ENCODE results near the gene PLCG2.

PLCG2 gene

DNA sequence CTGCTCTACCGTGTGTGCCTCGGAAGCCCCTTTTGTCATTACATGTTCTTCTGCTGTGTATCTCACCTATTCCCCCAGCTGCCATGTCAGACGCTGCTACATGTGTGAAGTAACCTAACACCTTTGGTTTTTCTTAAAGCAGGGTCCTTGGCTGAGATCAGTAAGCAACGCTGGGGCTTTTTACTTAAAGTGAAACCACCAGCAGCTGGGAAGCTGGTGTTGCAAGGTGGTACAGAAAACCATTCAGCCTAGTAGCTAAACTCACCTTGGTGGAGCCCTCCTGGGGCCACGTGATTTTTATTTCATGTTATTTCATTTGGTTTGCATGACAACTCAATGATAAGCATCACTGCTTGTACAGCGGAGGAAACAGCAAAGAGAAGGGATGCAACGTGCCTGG lies 62.6 kb downstream of the PLCG2 start:
- DNase-seq, result no peak

DNA sequence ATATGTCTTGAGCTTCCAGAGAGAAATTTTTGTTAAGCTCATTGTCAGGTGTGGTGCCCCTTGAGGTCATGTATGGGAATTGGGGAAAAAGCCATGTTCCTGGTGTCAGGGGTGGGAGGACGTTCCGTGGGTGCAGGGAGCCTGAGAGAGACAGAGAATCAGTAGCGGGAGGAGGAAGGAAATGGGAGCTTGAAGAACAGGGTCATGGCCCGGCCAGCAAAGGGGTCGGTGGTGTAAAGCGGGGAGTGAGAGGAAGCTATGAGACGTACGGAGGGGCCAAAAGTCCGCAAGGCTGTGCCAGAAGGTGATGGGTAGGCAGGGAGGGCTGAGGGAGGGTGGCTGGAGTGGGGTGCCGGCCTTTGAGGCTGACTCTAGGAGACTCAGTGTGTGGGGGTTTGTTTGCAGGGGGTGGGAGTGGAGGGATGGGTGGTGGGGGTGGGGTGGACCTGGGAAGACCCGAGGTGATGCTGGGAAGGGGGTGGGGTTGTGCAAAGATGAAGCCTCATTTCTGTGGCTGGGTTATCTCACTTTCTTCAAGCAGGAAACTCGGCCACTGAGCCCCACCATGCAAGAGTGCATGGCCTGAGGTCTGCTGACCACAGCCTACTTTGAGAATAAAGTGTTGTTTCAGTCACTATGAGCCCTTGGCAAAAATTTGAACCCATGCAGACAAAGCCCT lies 63.6 kb downstream of the PLCG2 start:
- DNase-seq, result no peak

DNA sequence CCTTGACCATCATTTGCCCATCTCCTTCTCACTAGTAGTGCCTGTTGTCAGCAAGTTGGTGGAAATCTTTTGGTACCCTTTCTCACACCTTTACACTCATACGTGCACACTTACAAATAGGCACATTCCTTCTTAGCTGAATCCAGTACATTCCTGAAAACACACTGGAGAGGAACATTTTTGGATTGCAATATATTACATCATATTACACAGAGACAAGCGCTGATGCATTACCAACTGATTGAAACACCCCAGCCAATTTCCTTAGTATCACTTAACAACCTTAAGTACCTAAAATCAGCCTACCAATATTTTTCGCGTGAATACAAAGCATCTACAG lies 64.1 kb downstream of the PLCG2 start:
- DNase-seq, result no peak

DNA sequence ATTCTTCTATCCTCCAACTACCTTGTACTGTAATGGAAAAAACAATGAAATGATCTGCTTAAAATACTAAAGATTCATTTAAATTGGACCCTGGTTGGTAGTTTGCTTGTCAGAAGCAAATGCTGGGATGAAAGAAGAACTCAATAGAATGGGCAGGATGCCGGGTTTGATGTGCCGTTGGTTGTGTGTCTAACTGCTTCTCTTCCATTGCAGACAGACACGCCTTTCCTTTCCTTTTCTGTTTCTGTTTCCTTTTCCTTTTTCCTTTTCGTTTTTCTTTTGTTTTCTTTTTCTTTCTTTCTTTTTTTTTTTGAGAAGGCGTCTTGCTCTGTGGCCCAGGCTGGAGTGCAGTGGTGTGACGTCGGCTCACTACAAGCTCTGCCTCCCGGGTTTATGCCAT lies 64.6 kb downstream of the PLCG2 start:
- no peak for DNase-seq

DNA sequence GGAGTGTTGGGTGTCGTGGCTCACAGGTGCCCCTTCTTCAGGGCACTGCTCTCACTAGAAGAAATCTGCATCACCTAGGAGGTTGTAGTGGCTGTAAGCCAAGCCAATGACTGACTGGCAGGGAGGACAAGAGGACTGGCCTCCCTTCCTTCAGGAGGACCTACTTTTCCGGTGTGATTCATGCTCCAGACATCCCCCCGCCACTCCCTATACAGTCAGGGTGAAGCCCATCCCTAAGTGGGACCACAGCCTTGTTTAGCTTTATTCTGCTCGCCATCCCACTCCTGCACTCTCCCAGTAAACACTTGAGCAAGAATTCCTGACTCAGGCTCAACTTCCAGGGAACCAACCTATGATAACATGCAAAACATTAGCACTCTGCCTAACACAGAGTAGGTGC lies 67.0 kb downstream of the PLCG2 start:
- DNase-seq, result no peak

DNA sequence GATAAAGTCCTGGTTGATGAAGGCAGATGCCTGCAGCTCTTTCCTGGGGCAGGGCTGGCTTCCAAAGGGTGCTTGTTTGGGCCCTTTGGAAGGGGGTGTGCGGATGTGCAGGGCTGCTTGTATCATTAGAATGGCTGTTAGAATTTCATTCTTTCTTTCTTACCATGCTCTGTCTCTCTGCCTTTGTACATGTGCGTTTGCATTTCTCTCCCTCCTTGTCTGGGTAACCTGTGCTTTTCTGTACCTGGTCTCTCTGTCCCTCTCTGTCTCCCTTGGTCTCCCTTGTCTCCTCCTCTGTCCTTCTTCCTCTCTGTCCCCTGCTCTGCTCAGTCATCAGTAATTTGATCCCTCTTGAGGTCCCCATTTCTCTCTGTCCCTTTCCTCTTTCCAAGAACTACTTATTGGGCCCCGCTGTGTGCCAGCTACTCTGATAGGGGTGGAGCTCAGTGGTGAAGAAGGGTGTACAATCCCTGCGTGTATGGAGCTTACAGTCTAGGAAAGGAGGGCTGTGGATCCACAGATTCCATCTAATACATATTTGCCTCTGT lies 69.3 kb downstream of the PLCG2 start:
- DNase-seq, result no peak

DNA sequence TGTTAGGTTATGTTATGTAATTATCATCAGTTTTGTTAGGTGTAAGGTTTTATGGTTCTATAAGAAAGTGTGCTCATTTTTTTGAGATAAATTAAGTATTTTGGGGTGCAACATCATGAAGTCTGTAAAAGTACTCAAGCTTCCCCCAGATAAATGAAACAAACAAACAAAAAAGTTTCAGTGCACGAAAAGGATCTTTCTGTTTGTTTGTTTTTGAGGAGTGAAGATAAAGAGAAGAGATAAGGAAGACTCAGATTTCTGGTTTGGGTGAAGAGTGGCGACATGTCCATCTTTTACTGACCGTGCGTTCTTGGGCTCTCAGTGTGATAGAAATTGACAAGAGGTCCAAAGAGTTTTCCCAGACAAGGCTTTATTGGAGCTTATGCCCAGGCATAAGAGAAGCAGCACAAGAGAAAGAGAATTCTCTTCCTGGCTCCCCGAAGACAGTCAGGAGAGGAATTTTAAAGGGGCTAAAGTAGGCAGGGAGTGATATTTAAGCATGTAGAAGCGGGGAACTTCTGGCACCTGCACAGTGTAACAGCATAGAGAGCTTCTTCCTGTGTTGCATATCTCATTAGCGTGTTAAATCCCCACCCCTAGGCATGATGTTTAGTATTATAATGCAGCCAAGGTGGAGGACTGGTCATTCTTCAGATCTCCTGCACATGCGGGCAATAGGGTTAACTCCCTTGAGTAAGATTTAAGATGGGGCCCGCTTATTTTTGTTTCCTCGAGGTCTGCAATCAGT lies 71.3 kb downstream of the PLCG2 start:
- DNase-seq, result no peak

DNA sequence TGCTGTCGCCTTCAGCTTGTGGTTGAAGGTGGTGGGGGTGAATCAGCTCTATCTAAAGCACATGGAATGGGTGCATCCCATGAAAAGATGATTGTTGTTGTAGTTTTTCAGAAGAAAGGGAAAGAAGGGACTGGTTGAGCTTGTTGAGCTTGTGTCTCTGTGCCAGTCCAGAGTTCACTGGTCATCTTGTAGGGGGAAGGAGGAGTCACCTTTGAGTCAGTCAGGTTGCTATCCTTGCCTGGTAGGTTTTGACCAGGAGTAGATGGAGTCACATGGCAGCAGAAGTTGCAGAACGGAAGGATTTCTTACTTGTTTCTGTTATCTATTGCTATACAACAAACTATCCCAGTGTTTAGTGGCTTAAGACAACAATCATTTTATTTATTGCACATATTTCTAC lies 73.3 kb downstream of the PLCG2 start:
- no peak for DNase-seq

DNA sequence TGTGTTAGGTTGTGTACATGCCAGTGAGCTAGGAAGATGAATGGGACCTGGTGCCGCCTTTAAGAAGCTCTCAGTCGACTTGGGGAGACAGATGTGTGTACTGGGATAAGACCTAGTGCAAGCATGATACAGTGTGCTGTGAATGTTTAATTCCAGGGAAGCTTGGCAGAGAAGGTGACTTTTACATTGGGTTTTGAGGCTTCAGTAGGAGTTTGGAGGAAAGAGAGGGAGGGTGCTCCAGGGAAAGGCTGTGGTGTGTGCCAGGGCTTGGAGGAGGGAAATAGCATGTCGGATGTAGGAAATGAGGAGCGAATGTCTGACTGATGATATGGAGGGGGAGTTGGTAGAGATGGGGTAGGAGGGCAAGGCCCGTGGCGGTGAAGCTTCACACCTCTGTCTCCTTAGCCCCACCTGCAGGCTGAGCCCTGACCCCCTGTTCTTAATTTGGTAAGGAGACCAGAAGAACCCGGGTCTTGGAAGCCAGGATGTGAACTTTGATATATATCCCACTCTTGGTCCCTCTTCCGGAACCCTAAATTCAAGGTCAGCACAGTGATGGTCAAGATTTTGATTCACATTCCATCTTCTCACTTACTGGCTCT lies 76.6 kb downstream of the PLCG2 start:
- no peak for DNase-seq

DNA sequence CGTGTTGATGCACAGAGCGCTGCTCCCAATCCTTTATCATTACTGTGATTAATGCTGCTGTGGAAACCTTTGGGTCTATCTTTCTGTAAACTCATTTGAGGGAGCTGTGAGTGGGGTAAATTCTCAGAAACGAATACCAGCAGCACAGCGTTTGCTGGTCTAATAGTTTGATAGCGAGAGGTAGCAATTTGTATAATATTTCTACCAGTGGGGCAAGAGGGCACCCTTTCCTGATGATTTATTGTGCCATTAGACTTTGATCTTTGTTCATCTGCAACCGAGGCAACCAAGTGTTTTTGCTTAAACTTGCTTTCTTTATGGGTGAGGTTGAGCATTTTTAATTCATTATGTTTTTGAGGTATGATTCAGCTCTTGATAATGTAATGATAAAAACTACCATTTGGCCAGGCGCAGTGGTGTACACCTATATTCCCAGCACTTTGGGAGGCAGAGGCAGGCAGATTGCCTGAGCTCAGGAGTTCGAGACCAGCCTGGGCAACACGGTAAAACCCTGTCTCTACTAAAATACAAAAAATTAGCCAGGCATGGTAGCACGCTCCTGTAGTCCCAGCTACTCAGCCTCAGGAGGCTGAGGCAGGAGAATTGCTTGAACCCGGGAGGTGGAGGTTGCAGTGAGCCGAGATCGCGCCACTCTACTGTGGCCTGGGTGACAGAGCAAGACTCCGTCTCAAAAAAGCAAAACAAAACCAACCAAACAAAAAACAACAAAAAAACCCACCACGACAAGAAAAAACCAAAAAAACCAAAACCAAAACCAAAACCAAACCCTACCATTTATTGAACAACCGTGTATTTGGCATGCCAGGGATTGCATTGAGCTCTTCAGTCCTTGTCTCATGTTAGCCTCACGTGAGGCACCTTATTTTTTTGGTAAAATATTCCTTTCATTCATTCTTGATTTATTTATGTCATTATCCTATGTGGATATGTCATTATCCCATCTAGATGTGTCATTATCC lies 81.5 kb downstream of the PLCG2 start:
- DNase-seq, result no peak

DNA sequence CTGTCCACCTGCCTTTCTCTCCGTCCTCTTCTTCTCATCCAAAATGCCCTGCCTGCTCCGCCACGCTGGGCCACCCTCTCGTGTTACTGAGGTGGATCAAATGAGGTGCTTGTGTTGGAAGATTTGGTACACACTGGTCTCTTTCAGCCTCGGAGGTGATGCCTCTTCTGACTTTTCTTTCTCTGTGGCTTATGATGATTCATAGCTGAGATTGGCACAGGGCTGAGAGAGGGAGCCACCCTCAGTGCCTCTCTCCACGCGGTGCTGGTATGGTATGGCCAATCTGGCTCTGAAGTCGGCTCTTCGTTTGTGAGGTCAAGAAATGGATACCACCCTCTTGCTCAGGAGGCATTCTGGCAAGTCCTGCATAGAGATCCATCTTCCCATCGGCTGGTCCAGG lies 82.4 kb downstream of the PLCG2 start:
- no peak for DNase-seq

DNA sequence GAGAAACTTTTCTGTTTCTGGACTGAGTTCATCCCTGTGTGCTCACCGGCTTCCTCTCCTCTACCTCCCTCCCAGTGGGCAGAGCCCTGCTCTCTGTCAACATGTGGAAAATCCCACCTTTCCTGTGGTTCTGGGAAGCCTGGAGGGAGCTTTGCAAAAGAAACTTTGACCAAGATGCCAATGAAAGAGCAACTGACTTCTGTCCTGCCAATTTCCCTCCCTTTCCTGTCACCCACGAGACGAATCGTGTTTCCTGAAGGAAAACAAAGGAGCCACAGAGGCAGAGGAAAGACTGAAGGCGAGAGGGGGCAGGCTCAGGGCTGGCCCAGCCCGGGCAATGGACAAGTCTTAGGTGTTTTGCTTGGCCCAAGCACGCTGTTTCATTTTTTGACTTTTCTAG lies 82.8 kb downstream of the PLCG2 start:
- DNase-seq, result no peak

DNA sequence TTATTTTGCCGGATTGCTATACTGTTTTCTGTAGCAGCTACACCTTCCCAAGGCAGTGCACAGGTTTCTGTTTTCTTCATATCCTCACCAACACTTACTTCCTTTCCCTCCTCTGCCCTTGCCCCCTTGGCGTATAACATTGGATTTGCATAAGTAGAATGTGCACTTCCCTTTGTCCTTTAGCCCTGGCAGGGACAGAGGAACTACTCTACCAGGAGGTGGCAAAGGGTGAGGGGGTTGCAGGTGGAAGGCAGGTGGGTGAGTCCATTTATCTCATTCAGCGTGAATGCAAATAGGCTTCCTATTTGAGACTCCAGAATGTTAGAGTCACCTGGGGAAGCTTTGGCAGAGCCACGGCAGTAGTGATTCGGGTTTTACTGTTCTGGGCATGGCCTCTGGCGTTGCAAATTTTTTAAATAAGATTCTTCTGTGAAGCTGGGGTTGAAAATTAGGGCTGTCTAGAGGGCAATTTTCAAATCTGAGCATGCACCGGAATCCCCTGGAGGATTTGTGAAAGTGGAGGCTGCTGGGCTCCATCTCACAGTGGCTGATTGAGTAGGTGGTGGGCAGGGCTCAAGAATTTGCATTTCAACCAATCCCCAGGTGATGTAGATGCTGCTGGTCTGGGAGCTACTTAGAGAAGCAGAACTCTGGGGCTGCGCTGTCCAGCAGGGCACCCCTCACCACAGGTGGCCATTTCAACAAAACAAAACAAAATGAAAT lies 84.7 kb downstream of the PLCG2 start:
- DNase-seq, result no peak

DNA sequence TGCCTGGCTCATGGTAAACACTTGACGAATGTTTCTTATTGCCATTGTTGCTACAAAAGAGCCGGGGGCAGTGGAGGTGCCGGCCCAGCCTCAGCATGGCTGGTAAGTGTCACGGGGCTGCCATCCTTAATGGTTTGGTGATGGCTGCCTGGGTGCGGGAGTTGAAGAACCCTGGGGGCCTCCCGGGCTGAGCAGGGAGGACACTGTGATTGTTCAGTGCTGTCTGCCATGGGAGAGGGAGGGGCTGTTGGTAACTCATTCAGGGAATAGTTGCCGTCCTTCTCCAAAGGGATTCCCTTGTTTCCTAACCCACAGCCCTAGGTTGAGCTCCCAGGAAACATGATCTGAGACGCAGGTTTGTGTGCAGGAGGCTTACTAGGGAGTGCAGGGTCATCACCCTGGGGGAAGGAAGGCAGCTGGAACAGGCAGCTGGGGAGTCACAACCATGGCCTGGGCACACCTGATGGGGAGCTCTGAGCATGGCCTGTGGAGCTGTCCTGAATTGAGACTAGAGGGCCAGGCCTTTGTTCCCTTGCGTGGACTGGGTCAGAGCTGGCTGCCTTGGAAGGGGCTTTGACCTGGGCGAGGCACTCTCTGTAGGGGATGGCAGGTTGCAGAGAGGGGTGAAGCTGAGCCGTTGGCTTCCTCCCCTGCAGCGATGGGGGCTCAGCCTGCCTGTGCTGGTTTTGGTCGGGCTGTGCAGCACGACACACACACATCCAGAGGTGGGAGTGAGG lies 85.7 kb downstream of the PLCG2 start:
- DNase-seq, result no peak

DNA sequence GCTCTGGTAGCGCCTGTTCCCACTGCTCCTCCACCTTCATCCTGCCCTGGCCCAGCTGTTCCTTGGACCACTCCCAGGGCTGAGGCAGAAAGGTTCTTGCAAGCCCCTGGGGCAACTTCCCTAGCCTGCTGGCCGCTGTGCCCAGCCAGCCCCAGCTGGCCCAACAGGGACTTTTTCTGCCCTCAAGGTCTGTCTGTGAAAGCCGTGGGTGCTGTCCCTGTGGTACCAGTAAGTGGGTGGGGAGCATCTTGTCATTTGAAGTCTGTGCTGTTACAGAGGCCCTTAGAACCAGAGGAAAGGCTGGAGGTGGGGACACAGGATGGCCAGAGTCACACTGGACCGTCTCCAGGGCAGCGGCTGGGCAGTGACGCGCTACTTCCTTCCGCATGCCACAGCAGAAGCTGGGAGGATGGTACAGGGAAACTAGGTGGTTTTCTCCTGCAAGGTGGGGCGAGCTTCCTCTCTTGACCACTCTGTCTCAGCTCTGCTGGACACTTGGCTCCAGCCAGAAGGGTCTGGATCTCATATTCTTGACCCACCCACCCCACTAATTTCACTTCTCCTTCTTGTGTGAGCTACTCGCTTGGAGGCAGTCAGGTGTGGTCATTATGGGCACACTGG lies 87.8 kb downstream of the PLCG2 start:
- peak in 14 of 58 donors; percentile 2 to 38 (median 10) for DNase-seq

DNA sequence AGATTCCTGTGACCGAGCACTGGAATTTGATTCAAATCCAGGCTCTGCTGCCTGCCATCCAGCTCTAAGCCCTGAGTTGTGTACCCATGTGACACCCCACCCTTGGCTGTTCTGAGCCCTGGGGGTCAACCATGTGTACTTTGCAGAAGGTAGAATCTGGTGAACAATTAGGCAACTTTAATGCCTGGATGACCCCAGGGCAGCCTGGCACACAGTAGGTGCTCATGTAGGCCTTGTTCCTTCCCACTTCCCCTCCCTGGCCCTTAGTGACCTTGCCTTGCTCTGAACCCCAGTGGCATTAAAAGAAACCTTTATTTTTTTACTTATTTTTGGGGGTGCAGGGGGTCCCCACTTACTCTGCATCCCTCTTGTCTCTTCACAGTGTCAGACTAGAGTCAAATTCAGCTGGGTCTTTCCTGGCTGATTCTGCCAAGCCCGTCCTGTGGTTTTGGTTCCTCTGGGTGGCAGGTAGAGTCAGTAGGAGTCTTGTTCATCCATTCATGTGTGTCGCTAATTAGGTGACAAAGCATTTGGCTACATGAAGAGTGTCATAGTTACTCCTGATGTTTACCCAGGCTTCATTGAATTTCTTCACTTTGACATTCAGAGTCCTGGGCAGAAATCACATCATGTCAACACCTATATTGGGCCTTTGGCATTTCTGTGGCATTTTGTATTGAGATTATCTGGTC lies 89.1 kb downstream of the PLCG2 start:
- no peak for DNase-seq

DNA sequence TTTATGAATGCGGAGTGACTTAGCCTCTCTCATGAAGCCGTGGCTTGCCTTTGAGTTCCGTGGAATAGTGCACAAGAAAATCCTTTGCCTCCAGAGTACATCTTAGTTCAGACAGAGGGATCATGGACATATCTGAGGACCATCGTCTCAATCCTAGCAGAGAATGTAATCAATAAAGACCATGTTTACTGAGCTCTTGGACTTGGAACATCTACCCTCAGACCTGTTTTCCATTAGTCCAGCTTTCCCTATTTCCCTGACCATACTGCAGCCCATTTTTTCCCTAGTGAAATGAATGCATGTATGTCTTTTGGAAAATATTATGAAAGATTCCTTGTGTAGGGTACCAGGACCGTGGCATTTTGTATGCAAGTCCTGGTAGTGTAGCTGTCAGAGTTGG lies 90.2 kb downstream of the PLCG2 start:
- no peak for DNase-seq

DNA sequence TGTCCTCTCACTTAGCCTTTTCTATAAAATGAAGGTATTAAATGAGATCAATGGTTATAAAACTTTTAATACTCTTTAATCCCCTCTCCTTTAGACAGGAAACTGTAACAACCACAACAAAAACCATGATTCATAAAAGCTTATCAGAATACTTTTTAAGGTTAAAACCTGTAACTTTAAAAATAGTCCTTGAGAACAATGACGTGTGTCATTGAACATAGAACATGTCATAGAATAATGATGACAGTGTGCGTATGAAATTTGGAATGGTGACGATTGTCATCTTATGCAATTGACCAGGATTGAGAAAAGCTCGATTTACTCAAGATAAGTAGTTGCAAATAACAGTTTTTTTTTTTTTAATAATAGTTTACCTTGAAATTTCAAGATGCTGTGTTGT lies 94.1 kb downstream of the PLCG2 start:
- no peak for DNase-seq
